Loucy (cell line): ENCODE data around the gene MYO10.

ENCODE experiments used
- H2AFZ ChIP-seq: fragments of 200-600 bp; sonication (generic); 2 replicates; pipeline ENCODE4 v1.6.0; 2016; ENCODE audit warnings: antibody characterized with exemption, mild to moderate bottlenecking, low read length, moderate library complexity
- H3F3A ChIP-seq: fragments of 200-600 bp; 2 replicates; pipeline ENCODE4 v1.6.0; 2016; ENCODE audit warnings: antibody characterized with exemption, low read depth, mild to moderate bottlenecking
- H3K27me3 ChIP-seq: fragments of 200-600 bp; sonication (generic); 2 replicates; pipeline ENCODE4 v1.6.1; 2014; ENCODE audit warnings: low read length, mild to moderate bottlenecking; ENCODE audit not compliant: insufficient read depth, poor library complexity, severe bottlenecking
- H3K36me3 ChIP-seq: fragments of 200-600 bp; sonication (generic); 2 replicates; pipeline ENCODE4 v1.6.1; 2016; ENCODE audit warnings: low read length; ENCODE audit not compliant: insufficient read depth
- H3K4me1 ChIP-seq: fragments of 200-600 bp; sonication (generic); 2 replicates; pipeline ENCODE4 v1.5.1; 2014; ENCODE audit warnings: low read length, mild to moderate bottlenecking; ENCODE audit not compliant: insufficient read depth, poor library complexity, severe bottlenecking
- H3K4me2 ChIP-seq: fragments of 200-600 bp; sonication (generic); 2 replicates; pipeline ENCODE4 v1.6.0; 2014; ENCODE audit warnings: antibody characterized with exemption, low read length, low read depth, mild to moderate bottlenecking; ENCODE audit not compliant: poor library complexity, severe bottlenecking
- H3K4me3 ChIP-seq: fragments of 200-600 bp; sonication (generic); 2 replicates; pipeline ENCODE4 v1.5.1; 2014; ENCODE audit warnings: low read length, mild to moderate bottlenecking, mixed read lengths; ENCODE audit not compliant: poor library complexity, severe bottlenecking
- H3K79me2 ChIP-seq: fragments of 200-600 bp; sonication (generic); 2 replicates; pipeline ENCODE4 v1.6.1; 2014; ENCODE audit warnings: low read length; ENCODE audit not compliant: insufficient read depth
- H3K9ac ChIP-seq: fragments of 200-600 bp; sonication (generic); 2 replicates; pipeline ENCODE4 v1.6.0; 2014; ENCODE audit warnings: mild to moderate bottlenecking, low read depth, low read length, moderate library complexity; ENCODE audit not compliant: poor library complexity, severe bottlenecking
- H3K9me2 ChIP-seq: fragments of 200-600 bp; sonication (generic); replicated peaks from 2 replicates; pipeline ENCODE4 v1.6.1; 2016; ENCODE audit warnings: low read depth, low read length, mixed read lengths
- H3K9me3 ChIP-seq: fragments of 200-600 bp; sonication (generic); 2 replicates; pipeline ENCODE4 v1.6.1; 2014; ENCODE audit warnings: mild to moderate bottlenecking, antibody characterized with exemption, low read length, low read depth; ENCODE audit not compliant: insufficient read depth
- H4K20me1 ChIP-seq: fragments of 200-600 bp; sonication (generic); 2 replicates; pipeline ENCODE4 v1.6.0; 2014; ENCODE audit warnings: antibody characterized with exemption, low read length, mild to moderate bottlenecking; ENCODE audit not compliant: insufficient read depth, poor library complexity, severe bottlenecking
- EZH2phosphoT487 ChIP-seq: fragments of 200-600 bp; IDR thresholded peaks from 2 replicates; pipeline ENCODE4 v1.6.1; 2018; ENCODE audit warnings: antibody characterized with exemption, mild to moderate bottlenecking, moderate library complexity, borderline replicate concordance
- TF ChIP-seq, protein P1 (sequence below): fragments of 200-600 bp; sonication (generic); conservative IDR thresholded peaks from 2 replicates; pipeline ENCODE4 v1.5.1; 2014; ENCODE audit warnings: mild to moderate bottlenecking, antibody characterized with exemption, low read length

The MYO10 gene

DNA sequence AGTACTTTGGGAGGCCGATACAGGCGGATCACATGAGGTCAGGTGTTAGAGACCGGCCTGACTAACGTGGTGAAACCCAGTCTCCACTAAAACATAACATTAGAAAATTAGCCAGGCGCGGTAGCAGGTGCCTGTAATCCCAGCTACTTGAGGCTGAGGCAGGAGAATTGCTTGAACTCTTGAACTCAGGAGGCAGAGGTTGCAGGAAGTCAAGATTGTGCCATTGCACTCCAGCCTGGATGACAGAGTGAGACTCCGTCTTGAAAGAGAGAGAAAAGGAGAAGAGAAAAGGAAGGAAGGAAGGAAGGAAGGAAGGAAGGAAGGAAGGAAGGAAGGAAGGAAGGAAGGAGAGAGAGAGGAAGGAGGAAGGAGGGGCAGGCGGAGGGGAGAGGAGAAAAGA lies 45.1 kb downstream of the MYO10 start:
- Histone ChIP-seq H3K79me2 (no peaks in the 10 kb centered on the region), H3K4me1 (no peaks in the 10 kb centered on the region), H3K36me3 (no peaks in the 10 kb centered on the region), H4K20me1 (no peaks in the 10 kb centered on the region), H3K4me3 (no peak overlapping the region), H3F3A (no peaks in the 10 kb centered on the region), H2AFZ (no peak overlapping the region), H3K9me2 (no peaks in the 10 kb centered on the region), H3K9ac (no peak overlapping the region), H3K27me3 (no peaks in the 10 kb centered on the region), H3K4me2 (no peak overlapping the region), H3K9me3 (no peaks in the 10 kb centered on the region; the same call in 1 of the 2 replicates)
- TF ChIP-seq, protein P1, sequence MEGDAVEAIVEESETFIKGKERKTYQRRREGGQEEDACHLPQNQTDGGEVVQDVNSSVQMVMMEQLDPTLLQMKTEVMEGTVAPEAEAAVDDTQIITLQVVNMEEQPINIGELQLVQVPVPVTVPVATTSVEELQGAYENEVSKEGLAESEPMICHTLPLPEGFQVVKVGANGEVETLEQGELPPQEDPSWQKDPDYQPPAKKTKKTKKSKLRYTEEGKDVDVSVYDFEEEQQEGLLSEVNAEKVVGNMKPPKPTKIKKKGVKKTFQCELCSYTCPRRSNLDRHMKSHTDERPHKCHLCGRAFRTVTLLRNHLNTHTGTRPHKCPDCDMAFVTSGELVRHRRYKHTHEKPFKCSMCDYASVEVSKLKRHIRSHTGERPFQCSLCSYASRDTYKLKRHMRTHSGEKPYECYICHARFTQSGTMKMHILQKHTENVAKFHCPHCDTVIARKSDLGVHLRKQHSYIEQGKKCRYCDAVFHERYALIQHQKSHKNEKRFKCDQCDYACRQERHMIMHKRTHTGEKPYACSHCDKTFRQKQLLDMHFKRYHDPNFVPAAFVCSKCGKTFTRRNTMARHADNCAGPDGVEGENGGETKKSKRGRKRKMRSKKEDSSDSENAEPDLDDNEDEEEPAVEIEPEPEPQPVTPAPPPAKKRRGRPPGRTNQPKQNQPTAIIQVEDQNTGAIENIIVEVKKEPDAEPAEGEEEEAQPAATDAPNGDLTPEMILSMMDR, result no peak
- TF ChIP-seq EZH2phosphoT487, result no peak

GRCh38 chr5:16889972-16890519 lies 46.0 kb downstream of the MYO10 start:
- no peak overlapping the region for H3K4me3 ChIP-seq
- no peak overlapping the region for H3K9ac ChIP-seq
- TF ChIP-seq, protein P1, result no peak
- TF ChIP-seq EZH2phosphoT487, result no peak
- H3F3A ChIP-seq, result no peaks in the 10 kb centered on the region
- no peaks in the 10 kb centered on the region for H3K4me1 ChIP-seq
- H3K36me3 ChIP-seq, result no peaks in the 10 kb centered on the region
- no peaks in the 10 kb centered on the region for H4K20me1 ChIP-seq
- H3K4me2 ChIP-seq, result no peak overlapping the region
- H3K27me3 ChIP-seq, result no peaks in the 10 kb centered on the region
- no peaks in the 10 kb centered on the region for H3K79me2 ChIP-seq
- H2AFZ ChIP-seq, result no peak overlapping the region
- no peaks in the 10 kb centered on the region for H3K9me2 ChIP-seq
- no peaks in the 10 kb centered on the region; the same call in 1 of the 2 replicates for H3K9me3 ChIP-seq

DNA sequence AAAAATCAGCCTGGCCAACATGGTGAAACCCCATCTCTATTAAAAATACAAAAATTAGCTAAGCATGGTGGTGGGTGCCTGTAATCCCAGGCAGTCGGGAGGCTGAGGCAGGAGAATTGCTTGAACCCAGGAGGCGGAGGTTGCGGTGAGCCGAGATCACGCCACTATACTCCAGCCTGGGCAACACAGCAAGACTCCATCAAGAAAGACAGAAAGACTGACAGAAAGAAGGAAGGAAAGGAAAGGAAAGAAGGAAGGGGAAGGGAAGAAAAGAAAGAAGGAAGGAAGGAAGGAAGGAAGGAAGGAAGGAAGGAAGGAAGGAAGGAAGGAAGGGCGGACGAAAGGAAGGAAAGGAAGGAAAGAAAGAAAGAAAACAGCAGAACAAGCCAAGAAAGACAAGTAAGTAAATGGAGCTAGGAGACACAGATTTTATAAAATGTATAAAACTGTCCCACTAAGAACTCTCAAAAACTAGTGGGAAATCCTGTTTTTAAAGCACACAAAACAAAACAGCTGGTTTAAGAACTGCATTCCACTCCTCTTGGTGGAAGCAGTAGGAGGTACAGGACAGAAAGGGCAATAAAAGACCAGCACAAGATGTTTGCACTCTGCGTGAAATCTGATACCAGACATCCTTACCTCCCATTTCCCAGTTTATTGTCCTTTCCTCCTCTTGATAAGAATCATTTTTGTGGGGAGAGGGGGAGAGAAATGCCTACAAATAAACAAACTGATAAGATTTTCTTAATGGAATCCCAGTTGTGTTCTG lies 46.7 kb downstream of the MYO10 start:
- Histone ChIP-seq H3K27me3 (no peaks in the 10 kb centered on the region), H3K4me1 (no peaks in the 10 kb centered on the region), H3K9me2 (no peaks in the 10 kb centered on the region), H3K9me3 (no peaks in the 10 kb centered on the region; the same call in 1 of the 2 replicates), H3K4me2 (no peak overlapping the region), H3F3A (no peaks in the 10 kb centered on the region), H3K9ac (no peak overlapping the region), H3K4me3 (no peak overlapping the region), H3K79me2 (no peaks in the 10 kb centered on the region), H2AFZ (no peak overlapping the region), H3K36me3 (no peaks in the 10 kb centered on the region), H4K20me1 (no peaks in the 10 kb centered on the region)
- TF ChIP-seq EZH2phosphoT487, result no peak
- TF ChIP-seq, protein P1, result no peak
